ENCODE data around the gene CLRN2. TPM values are rescaled to one million over a fixed set of nuclear protein-coding genes. Genes with fewer than 3 reads are reported as not detected.

The CLRN2 gene, protein sequence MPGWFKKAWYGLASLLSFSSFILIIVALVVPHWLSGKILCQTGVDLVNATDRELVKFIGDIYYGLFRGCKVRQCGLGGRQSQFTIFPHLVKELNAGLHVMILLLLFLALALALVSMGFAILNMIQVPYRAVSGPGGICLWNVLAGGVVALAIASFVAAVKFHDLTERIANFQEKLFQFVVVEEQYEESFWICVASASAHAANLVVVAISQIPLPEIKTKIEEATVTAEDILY
- total RNA-seq (2021; ENCODE audit: unreplicated experiment) = not detected
- not detected for polyA plus RNA-seq (2012; ENCODE audit: insufficient read length)
- Bru-seq, nascent RNA = not detected
- not detected for BruChase-seq, experiment 1, labeled RNA remaining after a 2-hour chase
- not detected for BruChase-seq, experiment 2, labeled RNA remaining after a 6-hour chase
- long read RNA-seq = 0 reads

DNA sequence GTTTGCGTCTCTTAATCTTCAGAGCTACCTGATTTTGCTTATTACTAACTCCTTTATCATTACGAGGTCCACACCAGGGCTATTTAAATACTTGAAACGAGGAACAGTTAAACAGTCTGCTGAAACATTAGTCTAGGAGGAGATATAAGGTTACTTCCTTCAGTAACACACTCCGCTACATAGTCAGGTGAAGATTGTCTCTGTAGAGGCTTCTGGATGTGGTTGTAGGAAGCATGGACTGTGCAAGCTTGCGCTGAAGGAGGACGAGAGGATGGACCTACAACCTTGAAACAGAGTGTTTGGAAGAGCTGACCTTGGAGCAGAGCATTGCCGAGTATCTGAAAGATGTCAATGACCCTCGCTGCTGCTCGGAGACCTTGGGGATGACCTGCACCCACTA, at the start of gene CLRN2:
TSS of gene CLRN2 (plus strand) at position 301 of the 400 bp plus-strand sequence. CDS start 102 bp downstream, outside the sequence.
- TF ChIP-seq, protein P1, sequence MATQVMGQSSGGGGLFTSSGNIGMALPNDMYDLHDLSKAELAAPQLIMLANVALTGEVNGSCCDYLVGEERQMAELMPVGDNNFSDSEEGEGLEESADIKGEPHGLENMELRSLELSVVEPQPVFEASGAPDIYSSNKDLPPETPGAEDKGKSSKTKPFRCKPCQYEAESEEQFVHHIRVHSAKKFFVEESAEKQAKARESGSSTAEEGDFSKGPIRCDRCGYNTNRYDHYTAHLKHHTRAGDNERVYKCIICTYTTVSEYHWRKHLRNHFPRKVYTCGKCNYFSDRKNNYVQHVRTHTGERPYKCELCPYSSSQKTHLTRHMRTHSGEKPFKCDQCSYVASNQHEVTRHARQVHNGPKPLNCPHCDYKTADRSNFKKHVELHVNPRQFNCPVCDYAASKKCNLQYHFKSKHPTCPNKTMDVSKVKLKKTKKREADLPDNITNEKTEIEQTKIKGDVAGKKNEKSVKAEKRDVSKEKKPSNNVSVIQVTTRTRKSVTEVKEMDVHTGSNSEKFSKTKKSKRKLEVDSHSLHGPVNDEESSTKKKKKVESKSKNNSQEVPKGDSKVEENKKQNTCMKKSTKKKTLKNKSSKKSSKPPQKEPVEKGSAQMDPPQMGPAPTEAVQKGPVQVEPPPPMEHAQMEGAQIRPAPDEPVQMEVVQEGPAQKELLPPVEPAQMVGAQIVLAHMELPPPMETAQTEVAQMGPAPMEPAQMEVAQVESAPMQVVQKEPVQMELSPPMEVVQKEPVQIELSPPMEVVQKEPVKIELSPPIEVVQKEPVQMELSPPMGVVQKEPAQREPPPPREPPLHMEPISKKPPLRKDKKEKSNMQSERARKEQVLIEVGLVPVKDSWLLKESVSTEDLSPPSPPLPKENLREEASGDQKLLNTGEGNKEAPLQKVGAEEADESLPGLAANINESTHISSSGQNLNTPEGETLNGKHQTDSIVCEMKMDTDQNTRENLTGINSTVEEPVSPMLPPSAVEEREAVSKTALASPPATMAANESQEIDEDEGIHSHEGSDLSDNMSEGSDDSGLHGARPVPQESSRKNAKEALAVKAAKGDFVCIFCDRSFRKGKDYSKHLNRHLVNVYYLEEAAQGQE (IDR thresholded peaks at IDR 0.05; ENCODE audit: insufficient read depth in 1 of 2, low read depth in 2 of 2, low read length in 1 of 2) = no peak
- no peak for TF ChIP-seq POLR2AphosphoS5 (IDR thresholded peaks at IDR 0.05; ENCODE audit: low read depth, low read length)
- TF ChIP-seq, protein P2, sequence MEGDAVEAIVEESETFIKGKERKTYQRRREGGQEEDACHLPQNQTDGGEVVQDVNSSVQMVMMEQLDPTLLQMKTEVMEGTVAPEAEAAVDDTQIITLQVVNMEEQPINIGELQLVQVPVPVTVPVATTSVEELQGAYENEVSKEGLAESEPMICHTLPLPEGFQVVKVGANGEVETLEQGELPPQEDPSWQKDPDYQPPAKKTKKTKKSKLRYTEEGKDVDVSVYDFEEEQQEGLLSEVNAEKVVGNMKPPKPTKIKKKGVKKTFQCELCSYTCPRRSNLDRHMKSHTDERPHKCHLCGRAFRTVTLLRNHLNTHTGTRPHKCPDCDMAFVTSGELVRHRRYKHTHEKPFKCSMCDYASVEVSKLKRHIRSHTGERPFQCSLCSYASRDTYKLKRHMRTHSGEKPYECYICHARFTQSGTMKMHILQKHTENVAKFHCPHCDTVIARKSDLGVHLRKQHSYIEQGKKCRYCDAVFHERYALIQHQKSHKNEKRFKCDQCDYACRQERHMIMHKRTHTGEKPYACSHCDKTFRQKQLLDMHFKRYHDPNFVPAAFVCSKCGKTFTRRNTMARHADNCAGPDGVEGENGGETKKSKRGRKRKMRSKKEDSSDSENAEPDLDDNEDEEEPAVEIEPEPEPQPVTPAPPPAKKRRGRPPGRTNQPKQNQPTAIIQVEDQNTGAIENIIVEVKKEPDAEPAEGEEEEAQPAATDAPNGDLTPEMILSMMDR (IDR thresholded peaks at IDR 0.05) = no peak
- no peak for TF ChIP-seq SIN3A (IDR thresholded peaks at IDR 0.05; ENCODE audit: borderline replicate concordance, insufficient read depth, low read depth, low read length)
- TF ChIP-seq TCF7L2 (IDR thresholded peaks at IDR 0.05; ENCODE audit: low read depth, low read length) = no peak
- Histone ChIP-seq H3K27ac (ENCODE audit: low read length) (no peak within 1 kb of the TSS), H3K9me3 (ENCODE audit: control insufficient read depth, insufficient read depth, low read depth, low read length) (no peaks in the 10 kb centered on the region), H3K4me1 (ENCODE audit: control insufficient read depth, insufficient read depth, low read length) (peaks cover 3% of the 10 kb centered on the region; the same call in 1 of the 2 replicates), H3K27me3 (ENCODE audit: control insufficient read depth, insufficient read depth, low read length) (no peaks in the 10 kb centered on the region; the same call in 1 of the 2 replicates), H3K36me3 (ENCODE audit: control insufficient read depth, insufficient read depth, low read length) (no peaks in the 10 kb centered on the region), H3K4me3 (ENCODE audit: low read depth in 2 of 2, low read length in 2 of 2) (no peak within 1 kb of the TSS)
- in situ Hi-C loops (cut with HindIII; ENCODE audit: low pct_unique_long_range_greater_than_20kb, low sequenced_read_pairs) (no loop called here), intact Hi-C loops (cut with micrococcal nuclease; ENCODE audit: unreplicated experiment) (no loop called here)
- DNase-seq (ENCODE audit: low read depth, low spot score) (no peak), ATAC-seq (no peak)
- BruUV-seq (replicated peaks) = no TSS peak
- ChIA-PET POLR2A (no interaction called here), CTCF (no interaction called here)

DNA sequence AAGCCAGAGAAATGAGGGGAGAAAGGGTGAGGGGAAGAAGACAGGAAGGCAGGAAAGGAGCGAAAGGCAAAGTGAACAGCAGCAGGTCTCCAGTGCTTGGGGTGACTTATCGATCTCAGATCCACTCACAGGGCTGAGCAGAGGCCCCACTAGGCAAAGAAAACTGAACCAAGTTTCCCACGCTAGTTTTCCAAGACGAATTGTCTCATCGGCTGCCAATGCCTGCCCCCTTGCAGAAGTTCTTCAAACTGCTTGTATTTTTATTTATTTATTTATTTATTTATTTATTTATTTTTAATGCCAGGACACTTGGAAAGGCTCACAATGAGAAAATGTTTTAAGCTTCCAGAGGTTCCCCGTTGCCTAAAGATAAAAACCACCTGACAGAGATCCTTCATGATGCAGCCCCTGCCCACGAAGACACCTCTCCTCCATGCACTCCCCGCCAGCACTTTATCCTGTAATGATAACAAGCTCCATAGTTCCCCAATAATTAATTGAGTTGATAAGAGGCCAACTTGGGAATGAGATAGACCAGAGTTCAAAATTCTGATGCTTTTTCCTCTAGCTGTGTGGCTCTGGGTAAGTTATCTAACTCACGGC, 46.2 kb upstream of the CLRN2 start:
- ChIA-PET CTCF (no interaction called here), POLR2A (no interaction called here)
- Histone ChIP-seq H3K27ac (ENCODE audit: low read length) (no peak overlapping the region), H3K4me1 (ENCODE audit: control insufficient read depth, insufficient read depth, low read length) (no peaks in the 10 kb centered on the region), H3K4me3 (ENCODE audit: low read depth in 2 of 2, low read length in 2 of 2) (no peak overlapping the region), H3K27me3 (ENCODE audit: control insufficient read depth, insufficient read depth, low read length) (no peaks in the 10 kb centered on the region), H3K9me3 (ENCODE audit: control insufficient read depth, insufficient read depth, low read depth, low read length) (no peaks in the 10 kb centered on the region), H3K36me3 (ENCODE audit: control insufficient read depth, insufficient read depth, low read length) (no peaks in the 10 kb centered on the region)
- BruUV-seq (replicated peaks) = no TSS peak
- in situ Hi-C loops (cut with HindIII; ENCODE audit: low pct_unique_long_range_greater_than_20kb, low sequenced_read_pairs) (no loop called here), intact Hi-C loops (cut with micrococcal nuclease; ENCODE audit: unreplicated experiment) (no loop called here)
- TF ChIP-seq, protein P2 (IDR thresholded peaks at IDR 0.05) = peak; percentile 62
- TF ChIP-seq TCF7L2 (IDR thresholded peaks at IDR 0.05; ENCODE audit: low read depth, low read length) = no peak
- TF ChIP-seq, protein P1 (IDR thresholded peaks at IDR 0.05; ENCODE audit: insufficient read depth in 1 of 2, low read depth in 2 of 2, low read length in 1 of 2) = no peak
- no peak for TF ChIP-seq POLR2AphosphoS5 (IDR thresholded peaks at IDR 0.05; ENCODE audit: low read depth, low read length)
- ATAC-seq (no peak), DNase-seq (ENCODE audit: low read depth, low spot score) (no peak)
